ENCODE results near the gene CEACAM16.

Gene CEACAM16

GRCh38 chr19:44746946-44747738 lies 48.2 kb downstream of the CEACAM16 start:
- Histone ChIP-seq H3K4me3 (ENCODE audit: low read depth in 1 of 2, low read length in 1 of 2) (peak overlapping the region; percentile 71 to 85), H3K27me3 (no peaks in the 10 kb centered on the region), H3K36me3 (peaks cover 24% of the 10 kb centered on the region), H3K4me1 (ENCODE audit: control insufficient read depth in 1 of 2, insufficient read depth in 1 of 2, low read depth in 1 of 2, low read length in 1 of 2) (peaks cover 81 to 84% of the 10 kb centered on the region in 2 experiments), H3K9me3 (no peaks in the 10 kb centered on the region), H3K27ac (peak overlapping the region; percentile 100)
- TF ChIP-seq CTCF (IDR thresholded peaks at IDR 0.05), result no peak

GRCh38 chr19:44747739-44748425 lies 48.9 kb downstream of the CEACAM16 start:
- Histone ChIP-seq H3K36me3 (peaks cover 31% of the 10 kb centered on the region), H3K27me3 (no peaks in the 10 kb centered on the region), H3K27ac (peak overlapping the region; percentile 100), H3K9me3 (no peaks in the 10 kb centered on the region), H3K4me3 (ENCODE audit: low read depth in 1 of 2, low read length in 1 of 2) (peak overlapping the region; percentile 71 to 85), H3K4me1 (ENCODE audit: control insufficient read depth in 1 of 2, insufficient read depth in 1 of 2, low read depth in 1 of 2, low read length in 1 of 2) (peaks cover 81 to 84% of the 10 kb centered on the region in 2 experiments)
- TF ChIP-seq CTCF (IDR thresholded peaks at IDR 0.05), result no peak

- peak within 1 kb of the TSS; percentile 85 to 97 for H3K4me3 ChIP-seq (ENCODE audit: low read depth in 1 of 2, low read length in 1 of 2)
- H3K27me3 ChIP-seq, result no peaks in the 10 kb centered on the region
- H3K4me1 ChIP-seq (ENCODE audit: control insufficient read depth in 1 of 2, insufficient read depth in 1 of 2, low read depth in 1 of 2, low read length in 1 of 2), result peaks cover 77 to 82% of the 10 kb centered on the region in 2 experiments
- H3K27ac ChIP-seq, result peak within 1 kb of the TSS; percentile 100
- H3K36me3 ChIP-seq, result peaks cover 35% of the 10 kb centered on the region
- no peaks in the 10 kb centered on the region for H3K9me3 ChIP-seq
- TF ChIP-seq CTCF (IDR thresholded peaks at IDR 0.05), result peak; percentile 39
Observed at GRCh38 chr19:44748426-44749254, 49.7 kb downstream of the CEACAM16 start, which contains the start of gene BCL3. BCL3 (plus strand) TSS chr19:44748708; CDS start chr19:44748791, 83 bp downstream.

GRCh38 chr19:44749292-44749691 lies 50.3 kb downstream of the CEACAM16 start:
- Histone ChIP-seq H3K27ac (peak overlapping the region; percentile 100), H3K4me3 (ENCODE audit: low read depth in 1 of 2, low read length in 1 of 2) (peak overlapping the region; percentile 85 to 97), H3K27me3 (no peaks in the 10 kb centered on the region), H3K36me3 (peaks cover 35% of the 10 kb centered on the region), H3K9me3 (no peaks in the 10 kb centered on the region), H3K4me1 (ENCODE audit: control insufficient read depth in 1 of 2, insufficient read depth in 1 of 2, low read depth in 1 of 2, low read length in 1 of 2) (peaks cover 75 to 76% of the 10 kb centered on the region in 2 experiments)
- TF ChIP-seq CTCF (IDR thresholded peaks at IDR 0.05), result no peak

GRCh38 chr19:44749994-44750393 lies 51.0 kb downstream of the CEACAM16 start:
- Histone ChIP-seq H3K27ac (peak overlapping the region; percentile 100), H3K4me1 (ENCODE audit: control insufficient read depth in 1 of 2, insufficient read depth in 1 of 2, low read depth in 1 of 2, low read length in 1 of 2) (peaks cover 74% of the 10 kb centered on the region in 2 experiments), H3K4me3 (ENCODE audit: low read depth in 1 of 2, low read length in 1 of 2) (peak overlapping the region; percentile 85 to 97)

More at GRCh38 chr19:44749994-44750393, 51.0 kb downstream of the CEACAM16 start:
- Histone ChIP-seq H3K9me3 (no peaks in the 10 kb centered on the region), H3K27me3 (no peaks in the 10 kb centered on the region), H3K36me3 (peaks cover 36% of the 10 kb centered on the region)
- no peak for TF ChIP-seq CTCF (IDR thresholded peaks at IDR 0.05)

All from neutrophil (primary cell).